Activated CD4-positive, CD25-positive, alpha-beta regulatory T cell treated with anti-CD3 and anti-CD28 coated beads, Interleukin-2, amount 50 U/mL, for 16 hours (primary cell): ENCODE data around the gene PODNL1.

ENCODE experiments used
- DNase-seq: peaks from one replicate; pipeline ENCODE4 v3.0.0-alpha.2; 2020; ENCODE audit warnings: low read depth, low spot score

PODNL1 gene

GRCh38 chr19:13892870-13893269 is 45.3 kb downstream of the PODNL1 start:
- DNase-seq = no peak

GRCh38 chr19:13890136-13890535 is 48.1 kb downstream of the PODNL1 start:
- no peak for DNase-seq

- no peak for DNase-seq
Observed at GRCh38 chr19:13888281-13888680, 49.9 kb downstream of the PODNL1 start.

GRCh38 chr19:13887517-13887916 is 50.7 kb downstream of the PODNL1 start:
- no peak for DNase-seq

- DNase-seq = no peak
Observed at GRCh38 chr19:13887018-13887436, 51.2 kb downstream of the PODNL1 start.

GRCh38 chr19:13885826-13886365 is 52.3 kb downstream of the PODNL1 start:
- DNase-seq = no peak

GRCh38 chr19:13884726-13885591 is 53.3 kb downstream of the PODNL1 start:
- no peak for DNase-seq

GRCh38 chr19:13883516-13884064 is 54.6 kb downstream of the PODNL1 start:
- DNase-seq = no peak

- DNase-seq = no peak
Observed at GRCh38 chr19:13882836-13883235, 55.4 kb downstream of the PODNL1 start.

GRCh38 chr19:13882419-13882795 is 55.8 kb downstream of the PODNL1 start:
- DNase-seq = no peak

GRCh38 chr19:13881692-13882418 is 56.4 kb downstream of the PODNL1 start:
- no peak for DNase-seq

- DNase-seq = no peak
Observed at GRCh38 chr19:13881251-13881691, 56.9 kb downstream of the PODNL1 start.
